Type B pancreatic cell (in vitro differentiated cells): ENCODE measurements around the gene SCEL. TPM values are rescaled to one million over a fixed set of nuclear protein-coding genes. Genes with fewer than 3 reads are reported as not detected.

Source experiments
- DNase-seq: peaks from one replicate; pipeline ENCODE4 v3.0.0; 2021; ENCODE audit warnings: mixed read lengths; ENCODE audit not compliant: unreplicated experiment; ENCODE audit errors: extremely low spot score
- H3K27ac Mint-ChIP-seq: 2 replicates; pipeline ENCODE4 v1.8.0; 2021; ENCODE audit warnings: mild to moderate bottlenecking, mixed read lengths
- H3K27me3 Mint-ChIP-seq: 2 replicates; pipeline ENCODE4 v1.8.0; 2021; ENCODE audit warnings: mixed read lengths
- H3K36me3 Mint-ChIP-seq: 2 replicates; pipeline ENCODE4 v1.8.0; 2021; ENCODE audit warnings: mixed read lengths
- H3K4me1 Mint-ChIP-seq: one replicate; pipeline ENCODE4 v1.8.0; 2021; ENCODE audit warnings: mixed read lengths; ENCODE audit not compliant: unreplicated experiment
- H3K4me3 Mint-ChIP-seq: 2 replicates; pipeline ENCODE4 v1.8.0; 2021; ENCODE audit warnings: mild to moderate bottlenecking, mixed read lengths
- H3K9me3 Mint-ChIP-seq: 2 replicates; pipeline ENCODE4 v1.8.0; 2021; ENCODE audit warnings: mixed read lengths
- CTCF ChIP-seq: fragments of 200-600 bp; sonication (generic); conservative IDR thresholded peaks from 2 replicates; pipeline ENCODE4 v1.5.0; 2021; ENCODE audit warnings: antibody characterized with exemption, mild to moderate bottlenecking
- total RNA-seq: library from RNA; stranded (reverse); gene quantifications from 2 replicates; pipeline ENCODE4 v1.2.1, GENCODE V29; 2021; ENCODE audit warnings: low replicate concordance

The SCEL gene
- total RNA-seq, 1 donor from 2014 or later = 102 TPM

- Mint-ChIP-seq H3K27me3 (peaks cover 29% of the 10 kb centered on the region), H3K27ac (no peak overlapping the region), H3K4me1 (peaks cover 10% of the 10 kb centered on the region), H3K4me3 (no peak overlapping the region), H3K9me3 (no peaks in the 10 kb centered on the region), H3K36me3 (no peaks in the 10 kb centered on the region)
- DNase-seq = no peak
- TF ChIP-seq CTCF = no peak
These were observed 157.4 kb downstream of the SCEL start for GRCh38 chr13:77692746-77693448.

GRCh38 chr13:77693449-77693940, 158.0 kb downstream of the SCEL start:
- H3K27ac Mint-ChIP-seq = no peak overlapping the region
- H3K4me3 Mint-ChIP-seq = no peak overlapping the region
- no peaks in the 10 kb centered on the region for H3K9me3 Mint-ChIP-seq
- peaks cover 10% of the 10 kb centered on the region for H3K4me1 Mint-ChIP-seq
- peaks cover 29% of the 10 kb centered on the region for H3K27me3 Mint-ChIP-seq
- TF ChIP-seq CTCF = no peak
- no peaks in the 10 kb centered on the region for H3K36me3 Mint-ChIP-seq
- no peak for DNase-seq

Other genes starting within 250 kb of the SCEL start
- 71.7 and 95.7 TPM in 2 replicates for gene MYCBP2, start 208.6 kb upstream of the SCEL start, total RNA-seq
- gene SLAIN1, start 162.0 kb downstream of the SCEL start, total RNA-seq = 22.4 and 27.7 TPM in 2 replicates